Ramos (cell line): ENCODE data around the gene RAP1GAP2.
"Not testable (repeated sequence)": the region's sequence is repeated elsewhere in the genome, so short reads cannot be mapped to it uniquely, and the experiment has no call there.

ENCODE experiments used
- in situ Hi-C: fragments of 300-500 bp; cut with MboI; formaldehyde crosslinking; loops from one replicate; pipeline ENCODE4 v1.14.3; 2022; ENCODE audit warnings: low sequenced_read_pairs; ENCODE audit not compliant: unreplicated experiment

Gene RAP1GAP2

GRCh38 chr17:2796164-2797125 lies at the start of gene RAP1GAP2:
Gene RAP1GAP2, plus strand, starts transcription at chr17:2796438. Its CDS starts 90 bp downstream, at chr17:2796528.
- in situ Hi-C loops, result no loop called here

DNA sequence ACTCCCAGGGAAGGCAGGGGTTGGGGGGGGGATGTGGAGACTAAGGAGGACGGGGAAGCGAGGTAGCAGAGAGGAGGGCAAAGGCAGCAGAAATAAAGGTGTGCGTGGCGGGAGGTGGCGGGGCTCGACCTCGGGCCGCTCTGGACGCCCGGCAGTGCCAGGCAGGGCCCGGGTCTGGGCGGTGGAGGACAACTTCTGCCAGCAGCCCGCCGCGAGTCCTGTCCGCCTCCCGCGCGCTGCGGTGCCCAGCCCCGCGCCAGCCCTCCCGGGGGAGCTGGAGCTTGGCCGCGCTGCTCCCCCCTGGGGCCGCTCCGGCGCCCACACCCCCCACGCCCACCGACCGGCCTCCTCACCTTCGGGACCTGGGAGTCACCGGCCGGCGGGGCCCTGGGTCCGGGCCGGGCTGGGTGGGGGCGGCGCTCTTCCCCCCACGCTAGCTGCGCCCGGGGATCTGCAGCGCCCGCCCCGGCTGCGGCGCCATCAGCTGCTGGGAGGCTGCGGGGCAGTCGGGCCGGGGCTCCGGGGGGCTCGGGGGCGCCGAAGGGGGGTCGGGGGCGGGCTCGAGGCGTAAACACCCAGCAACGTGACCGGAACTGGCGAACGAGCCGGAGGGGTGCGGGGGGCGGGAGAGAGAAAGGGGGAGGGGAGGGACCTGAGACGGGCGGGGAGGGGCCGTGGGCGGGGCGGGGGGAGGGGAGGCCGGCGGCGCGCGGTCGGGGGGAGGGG lies 47.0 kb upstream of the RAP1GAP2 start, which contains the start of gene CCDC92B:
Gene CCDC92B (minus strand): TSS at position 595 of the 726 bp plus-strand sequence. CDS start 14,507 bp downstream, outside the sequence.
- in situ Hi-C loops, result no loop called here

DNA sequence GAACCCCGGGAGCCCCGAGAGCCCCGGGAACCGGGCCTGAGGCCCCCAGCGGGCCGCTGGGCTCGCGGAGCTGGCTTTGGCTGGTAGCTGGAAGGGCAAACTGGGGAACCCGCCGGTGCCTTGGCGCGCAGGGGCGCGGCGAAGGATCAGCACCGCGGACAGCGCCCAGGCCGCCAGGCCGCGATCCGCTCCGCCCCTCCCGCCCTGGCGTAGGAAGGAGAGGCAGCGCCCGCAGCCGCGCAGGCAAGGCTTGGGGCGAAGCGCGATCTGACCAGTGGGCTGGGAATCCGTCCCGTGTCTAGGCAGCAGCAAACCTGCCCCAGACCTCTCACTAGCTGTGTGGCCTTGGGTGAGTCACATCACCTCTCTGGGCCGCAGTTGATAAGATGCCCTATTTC lies 46.5 kb upstream of the RAP1GAP2 start:
- in situ Hi-C loops, result no loop called here

GRCh38 chr17:2750721-2751120 lies 45.5 kb upstream of the RAP1GAP2 start:
- in situ Hi-C loops, result no loop called here

- in situ Hi-C loops, result no loop called here
Observed at GRCh38 chr17:2751491-2751890, 44.7 kb upstream of the RAP1GAP2 start.

GRCh38 chr17:2755891-2756724 lies 40.1 kb upstream of the RAP1GAP2 start:
- in situ Hi-C loops, result no loop called here

- in situ Hi-C loops, result no loop called here
Observed at GRCh38 chr17:2758870-2759269, 37.4 kb upstream of the RAP1GAP2 start.

GRCh38 chr17:2770129-2770528 lies 26.1 kb upstream of the RAP1GAP2 start:
- in situ Hi-C loops, result no loop called here

DNA sequence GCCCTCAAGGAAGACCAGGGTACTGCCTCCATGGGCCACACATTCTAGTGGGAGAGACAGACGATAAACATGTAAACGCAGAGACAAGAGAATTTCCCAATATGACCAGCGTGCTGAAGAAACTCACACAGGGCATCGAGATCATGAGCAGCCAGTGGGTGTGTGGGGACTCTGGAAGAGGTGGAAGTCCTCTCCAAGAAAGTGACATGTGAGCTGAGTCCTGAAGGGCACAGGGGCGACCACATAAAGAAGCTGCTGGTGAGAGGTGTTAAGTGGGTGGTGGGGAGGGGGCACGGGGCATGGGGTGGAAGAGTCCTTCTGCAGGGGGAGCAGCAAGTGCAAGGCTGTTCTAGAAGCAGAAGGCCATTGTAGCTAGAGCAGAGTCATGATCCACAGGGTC lies 21.0 kb upstream of the RAP1GAP2 start:
- in situ Hi-C loops, result no loop called here

GRCh38 chr17:2776589-2777241 lies 19.5 kb upstream of the RAP1GAP2 start:
- in situ Hi-C loops, result no loop called here

DNA sequence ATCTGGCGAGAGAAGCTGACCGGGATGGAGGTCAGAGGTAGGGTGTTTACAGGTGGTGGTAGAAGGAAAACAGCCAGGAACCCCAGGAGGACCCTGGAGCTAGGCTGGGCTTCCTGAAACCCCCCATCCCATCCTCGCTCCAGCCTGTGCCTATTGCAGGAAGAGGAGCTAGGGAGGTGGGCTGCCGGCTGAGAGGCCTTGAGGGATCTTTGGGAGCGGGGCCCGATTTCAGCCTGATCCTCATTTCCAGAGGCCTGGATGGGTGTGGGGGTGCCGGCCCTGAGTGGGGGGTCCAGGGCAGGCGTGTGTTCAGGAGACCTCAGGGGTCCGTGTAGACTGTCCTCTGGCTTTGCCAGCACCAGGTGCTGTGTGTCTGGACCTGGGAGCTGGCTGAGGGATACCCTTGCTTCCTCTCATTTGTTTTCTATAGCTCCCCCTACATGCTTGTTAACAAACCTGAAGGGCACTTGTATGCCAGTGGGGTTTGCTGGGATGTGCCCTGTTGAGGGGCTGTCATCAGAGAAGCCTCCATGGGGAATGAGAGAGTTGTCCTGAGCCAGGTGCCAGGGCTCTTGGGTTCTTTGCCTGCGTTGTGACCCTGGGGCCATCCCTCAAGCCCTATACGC lies 18.9 kb upstream of the RAP1GAP2 start:
- in situ Hi-C loops, result no loop called here

DNA sequence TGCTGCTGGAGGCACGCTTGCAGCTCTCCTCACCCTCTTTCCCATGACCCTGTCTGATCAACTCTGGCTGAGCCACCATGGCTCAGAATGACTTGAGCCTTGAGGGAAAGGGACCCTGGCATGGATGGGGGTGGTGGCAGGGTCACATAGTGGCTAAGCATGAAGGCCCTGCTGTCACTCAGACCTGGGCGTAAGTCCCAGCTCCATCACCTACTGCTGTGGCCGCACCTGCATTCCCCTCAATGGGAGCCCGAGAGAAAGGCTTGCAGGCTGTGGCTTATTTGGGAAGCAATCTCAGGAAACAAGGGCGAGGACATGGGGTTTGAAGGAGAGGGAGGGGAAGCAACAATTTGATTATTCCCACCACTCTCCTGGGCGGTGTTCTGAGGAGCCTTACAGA lies 17.7 kb upstream of the RAP1GAP2 start:
- in situ Hi-C loops, result no loop called here

GRCh38 chr17:2779545-2779944 lies 16.7 kb upstream of the RAP1GAP2 start:
- in situ Hi-C loops, result no loop called here

- in situ Hi-C loops, result no loop called here
Observed at GRCh38 chr17:2780256-2780655, 16.0 kb upstream of the RAP1GAP2 start.

DNA sequence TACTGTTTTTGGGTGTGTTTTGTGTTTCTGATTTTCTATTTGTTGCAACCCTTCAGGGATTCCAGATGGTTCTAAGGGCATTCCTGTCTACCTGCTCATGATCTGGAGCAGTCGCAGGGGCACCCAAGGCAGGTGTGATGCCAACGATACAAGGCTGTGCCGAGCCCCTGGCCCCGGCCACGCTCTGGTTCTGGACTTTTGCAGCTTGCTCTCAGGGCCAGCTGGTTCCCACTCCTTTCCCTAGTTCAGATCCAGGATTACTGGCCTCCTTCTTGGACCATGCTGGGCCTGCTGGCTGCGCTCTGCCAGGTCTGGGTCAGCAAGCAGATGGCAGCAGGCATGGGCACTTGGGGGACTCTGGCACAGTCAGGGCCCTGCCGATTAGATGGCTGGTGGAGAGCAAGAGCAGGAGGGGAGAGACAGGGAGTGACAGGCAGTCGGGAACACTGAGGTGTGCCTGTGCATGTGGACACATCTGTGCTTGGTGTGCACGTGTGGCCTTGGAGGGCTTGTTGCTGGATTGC lies 15.2 kb upstream of the RAP1GAP2 start:
- in situ Hi-C loops, result no loop called here

- in situ Hi-C loops, result not testable (repeated sequence)
Observed at GRCh38 chr17:2781598-2781997, 14.6 kb upstream of the RAP1GAP2 start.

GRCh38 chr17:2782055-2782454 lies 14.2 kb upstream of the RAP1GAP2 start:
- in situ Hi-C loops, result no loop called here

DNA sequence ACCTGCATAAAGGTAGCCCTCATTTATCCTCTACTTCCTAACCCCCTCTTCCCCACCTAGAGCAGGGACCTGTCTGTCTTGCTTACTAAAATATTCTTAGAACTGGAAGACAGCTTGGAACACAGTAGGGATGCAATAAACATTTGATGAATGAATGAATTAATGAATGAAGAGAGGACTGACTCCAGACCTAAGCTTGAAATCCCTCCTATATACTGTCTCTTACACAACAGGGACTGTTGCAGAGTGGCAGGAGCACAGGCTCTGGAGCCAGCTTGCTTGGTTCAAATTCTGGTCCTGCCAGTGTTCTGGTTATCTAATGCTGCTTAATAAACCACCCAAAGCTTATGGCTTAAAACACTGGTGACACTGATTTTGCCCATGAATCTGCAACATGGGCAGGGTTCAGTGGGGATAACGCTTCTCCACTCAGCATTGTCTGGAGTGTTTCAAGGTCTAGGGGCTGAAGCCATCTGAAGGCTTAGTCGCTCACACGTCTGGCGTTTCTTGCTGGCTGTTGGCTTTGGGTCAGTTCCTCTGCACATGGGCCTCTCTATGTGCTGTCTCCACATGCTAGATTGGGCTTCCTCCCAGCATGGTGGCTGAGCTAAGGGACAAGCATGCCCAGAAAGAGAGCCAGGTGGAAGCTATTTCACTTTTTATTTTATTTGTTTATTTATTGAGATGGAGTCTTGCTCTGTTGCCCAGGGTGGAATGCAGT lies 12.8 kb upstream of the RAP1GAP2 start:
- in situ Hi-C loops, result no loop called here
